ENCODE results near the gene KIF5A.
"Not testable (repeated sequence)": the region's sequence is repeated elsewhere in the genome, so short reads cannot be mapped to it uniquely, and the experiment has no call there.

The KIF5A gene

GRCh38 chr12:57585156-57585555 lies 35.3 kb downstream of the KIF5A start:
- DNase-seq = no peak

GRCh38 chr12:57586128-57586527 lies 36.3 kb downstream of the KIF5A start:
- DNase-seq = no peak

- DNase-seq = no peak
Observed at GRCh38 chr12:57586832-57587429, 37.1 kb downstream of the KIF5A start.

GRCh38 chr12:57588951-57589610 lies 39.2 kb downstream of the KIF5A start:
- not testable (repeated sequence) for DNase-seq

GRCh38 chr12:57590479-57590863 lies 40.6 kb downstream of the KIF5A start:
- DNase-seq = peak; percentile 43

- peak; percentile 60 for DNase-seq
Observed at GRCh38 chr12:57590864-57591781, 41.3 kb downstream of the KIF5A start, which contains the start of gene PIP4K2C. Gene PIP4K2C (plus strand): TSS chr12:57591192. CDS start chr12:57591290, 98 bp downstream.

- DNase-seq = no peak
Observed at GRCh38 chr12:57591782-57592325, 42.0 kb downstream of the KIF5A start.

GRCh38 chr12:57592551-57593165 lies 42.8 kb downstream of the KIF5A start:
- DNase-seq = no peak

GRCh38 chr12:57593187-57593586 lies 43.3 kb downstream of the KIF5A start:
- DNase-seq = no peak

GRCh38 chr12:57600395-57600794 lies 50.6 kb downstream of the KIF5A start:
- DNase-seq = no peak

GRCh38 chr12:57602544-57602943 lies 52.7 kb downstream of the KIF5A start:
- no peak for DNase-seq

GRCh38 chr12:57603324-57603723 lies 53.5 kb downstream of the KIF5A start:
- DNase-seq = no peak

- no peak for DNase-seq
Observed at GRCh38 chr12:57603815-57604453, 54.1 kb downstream of the KIF5A start.

- peak; percentile 15 for DNase-seq
Observed at GRCh38 chr12:57604454-57604991, 54.7 kb downstream of the KIF5A start, which contains the start of gene DTX3. Gene DTX3 (plus strand): TSS chr12:57604824. CDS start chr12:57606518, 1,694 bp downstream.

GRCh38 chr12:57604992-57605810 lies 55.4 kb downstream of the KIF5A start:
- DNase-seq = no peak

GRCh38 chr12:57605811-57606311 lies 56.0 kb downstream of the KIF5A start:
- no peak for DNase-seq

GRCh38 chr12:57606399-57606798 lies 56.6 kb downstream of the KIF5A start:
- no peak for DNase-seq

GRCh38 chr12:57606821-57607220 lies 57.0 kb downstream of the KIF5A start:
- no peak for DNase-seq

GRCh38 chr12:57607958-57608663 lies 58.3 kb downstream of the KIF5A start:
- DNase-seq = no peak
